ENCODE measurements around the gene EIF4ENIF1. TPM values are rescaled to one million over a fixed set of nuclear protein-coding genes. Genes with fewer than 3 reads are reported as not detected.
"Not testable (repeated sequence)": the region's sequence is repeated elsewhere in the genome, so short reads cannot be mapped to it uniquely, and the experiment has no call there.

Gene EIF4ENIF1
- total RNA-seq, 6 experiments from 2014 or later = 4.2 to 11.9 (median 8.3) TPM

GRCh38 chr22:31532060-31532459 lies 42.4 kb upstream of the EIF4ENIF1 start:
- no peak for TF ChIP-seq CTCF (IDR thresholded peaks at IDR 0.05)
- TF ChIP-seq POLR2A (IDR thresholded peaks at IDR 0.05) = no peak
- no peak for DNase-seq
- no peak for ATAC-seq
- no peak overlapping the region for H3K4me3 ChIP-seq
- no CpG with 5 or more reads among the region's 1 CpG for WGBS (ENCODE audit: insufficient coverage, low coverage, low lambda C conversion rate, missing lambda C conversion rate)
- intact Hi-C loops (cut with DNase I) = no loop called here
- no peaks in the 10 kb centered on the region for H3K9me3 ChIP-seq
- no peaks in the 10 kb centered on the region for H3K27me3 ChIP-seq
- H3K4me1 ChIP-seq = peaks cover 0 to 10% (median 0%) of the 10 kb centered on the region in 4 donors
- no peaks in the 10 kb centered on the region for H3K36me3 ChIP-seq
- no peak overlapping the region for H3K27ac ChIP-seq

- TF ChIP-seq CTCF (IDR thresholded peaks at IDR 0.05) = no peak
- TF ChIP-seq POLR2A (IDR thresholded peaks at IDR 0.05) = no peak
- no peaks in the 10 kb centered on the region for H3K36me3 ChIP-seq
- peak overlapping the region; percentile 1 to 40 (median 3) for H3K27ac ChIP-seq
- H3K27me3 ChIP-seq = no peaks in the 10 kb centered on the region
- no peak overlapping the region for H3K4me3 ChIP-seq
- peaks cover 0 to 10% (median 0%) of the 10 kb centered on the region in 4 donors for H3K4me1 ChIP-seq
- 76% methylated on average over 3 of the region's 3 CpGs for WGBS (ENCODE audit: insufficient coverage, low coverage, low lambda C conversion rate, missing lambda C conversion rate)
- DNase-seq = no peak
- H3K9me3 ChIP-seq = no peaks in the 10 kb centered on the region
- intact Hi-C loops (cut with DNase I) = no loop called here
- peak in 1 of 4 donors; percentile 20 for ATAC-seq
Observed at GRCh38 chr22:31530823-31531195, 41.2 kb upstream of the EIF4ENIF1 start.

- no peak for DNase-seq
- Histone ChIP-seq H3K27ac (no peak overlapping the region), H3K9me3 (no peaks in the 10 kb centered on the region), H3K27me3 (no peaks in the 10 kb centered on the region), H3K4me3 (no peak overlapping the region), H3K36me3 (no peaks in the 10 kb centered on the region), H3K4me1 (peaks cover 0 to 10% (median 0%) of the 10 kb centered on the region in 4 donors)
- ATAC-seq = no peak
- intact Hi-C loops (cut with DNase I) = no loop called here
- TF ChIP-seq POLR2A (IDR thresholded peaks at IDR 0.05) (no peak), CTCF (IDR thresholded peaks at IDR 0.05) (no peak)
- WGBS (ENCODE audit: insufficient coverage, low coverage, low lambda C conversion rate, missing lambda C conversion rate) = 52% methylated on average over 3 of the region's 7 CpGs
Observed at GRCh38 chr22:31526270-31526669, 36.6 kb upstream of the EIF4ENIF1 start.

GRCh38 chr22:31524132-31524531 lies 34.5 kb upstream of the EIF4ENIF1 start:
- H3K4me1 ChIP-seq; intact Hi-C loops (cut with DNase I); H3K27me3 ChIP-seq; H3K27ac ChIP-seq; H3K36me3 ChIP-seq; H3K9me3 ChIP-seq; ATAC-seq; H3K4me3 ChIP-seq; DNase-seq: not testable (repeated sequence)
- 86% methylated on average over 5 of the region's 5 CpGs for WGBS (ENCODE audit: insufficient coverage, low coverage, low lambda C conversion rate, missing lambda C conversion rate)

- TF ChIP-seq CTCF (IDR thresholded peaks at IDR 0.05) (no peak), POLR2A (IDR thresholded peaks at IDR 0.05) (no peak)
- ATAC-seq (no peak), DNase-seq (no peak)
- no peaks in the 10 kb centered on the region for H3K36me3 ChIP-seq
- no peak overlapping the region for H3K4me3 ChIP-seq
- no peaks in the 10 kb centered on the region for H3K9me3 ChIP-seq
- intact Hi-C loops (cut with DNase I) = no loop called here
- no peak overlapping the region for H3K27ac ChIP-seq
- no peaks in the 10 kb centered on the region for H3K4me1 ChIP-seq
- 86% methylated on average over 4 of the region's 4 CpGs for WGBS (ENCODE audit: insufficient coverage, low coverage, low lambda C conversion rate, missing lambda C conversion rate)
- H3K27me3 ChIP-seq = no peaks in the 10 kb centered on the region
Observed at GRCh38 chr22:31520051-31520450, 30.4 kb upstream of the EIF4ENIF1 start.

Data from right lobe of liver (tissue), 6 donors.